WTC11 (cell line): ENCODE data around the gene CPNE2. TPM values are rescaled to one million over a fixed set of nuclear protein-coding genes. Genes with fewer than 3 reads are reported as not detected.

Experiments used
- ATAC-seq: fragments of 200-7000 bp; cut with Tn5 transposase; 2 replicates; pipeline ENCODE4 v1.10.0; 2021; ENCODE audit warnings: mild to moderate bottlenecking, moderate library complexity
- CTCF ChIA-PET: fragments of 300-600 bp; sonication (Branson Sonifier 250); formaldehyde crosslinking; loops from one replicate; lab custom pipeline; 2021; ENCODE audit warnings: antibody characterized with exemption; lab: Charles Lee
- POLR2A ChIA-PET: fragments of 350-600 bp; sonication (Branson Sonifier 250); formaldehyde crosslinking; loops from one replicate; lab custom pipeline; 2021; ENCODE audit warnings: antibody characterized with exemption; lab: Charles Lee
- DNase-seq: peaks from one replicate; pipeline ENCODE4 v3.0.0; 2021; ENCODE audit warnings: low spot score
- H3K27ac Mint-ChIP-seq: 2 replicates; pipeline ENCODE4 v1.8.0; 2021; ENCODE audit warnings: mixed read lengths
- H3K27me3 Mint-ChIP-seq: 2 replicates; pipeline ENCODE4 v1.8.0; 2021; ENCODE audit warnings: low read depth, mild to moderate bottlenecking, moderate library complexity, mixed read lengths
- H3K36me3 Mint-ChIP-seq: 2 replicates; pipeline ENCODE4 v1.8.0; 2021; ENCODE audit warnings: mixed read lengths
- H3K4me1 Mint-ChIP-seq: 2 replicates; pipeline ENCODE4 v1.8.0; 2022; ENCODE audit warnings: mixed read lengths
- H3K4me3 Mint-ChIP-seq: 2 replicates; pipeline ENCODE4 v1.8.0; 2021; ENCODE audit warnings: mild to moderate bottlenecking, moderate library complexity, mixed read lengths
- H3K9me3 Mint-ChIP-seq: 2 replicates; pipeline ENCODE4 v1.8.0; 2021; ENCODE audit warnings: mixed read lengths
- CBFB ChIP-seq: sonication (generic); formaldehyde crosslinking; IDR thresholded peaks from 2 replicates; pipeline ENCODE4 v1.8.1; 2022; ENCODE audit warnings: mild to moderate bottlenecking, low read depth, missing genetic modification reagents
- FOXJ3 ChIP-seq: sonication (generic); formaldehyde crosslinking; IDR thresholded peaks from 2 replicates; pipeline ENCODE4 v1.9.0; 2021; ENCODE audit warnings: missing genetic modification reagents, mild to moderate bottlenecking, borderline replicate concordance
- GABPB1 ChIP-seq: sonication (generic); formaldehyde crosslinking; IDR thresholded peaks from 2 replicates; pipeline ENCODE4 v1.8.1; 2023; ENCODE audit warnings: mild to moderate bottlenecking, missing genetic modification reagents
- GRHL2 ChIP-seq: fragments of 250-450 bp; sonication (Bioruptor Pico); IDR thresholded peaks from 2 replicates; pipeline ENCODE4 v1.8.0; 2022; ENCODE audit warnings: mild to moderate bottlenecking, moderate library complexity; ENCODE audit not compliant: insufficient replicate concordance, severe bottlenecking
- HMGA2 ChIP-seq: fragments of 250-450 bp; sonication (Bioruptor Pico); IDR thresholded peaks from 2 replicates; pipeline ENCODE4 v1.4.0; 2021; ENCODE audit warnings: mild to moderate bottlenecking, moderate library complexity
- IRF2 ChIP-seq: sonication (generic); formaldehyde crosslinking; IDR thresholded peaks from 2 replicates; pipeline ENCODE4 v1.8.0; 2022; ENCODE audit warnings: low read depth, missing genetic modification reagents, borderline replicate concordance
- MXD4 ChIP-seq: fragments of 250-450 bp; sonication (Bioruptor Pico); IDR thresholded peaks from 2 replicates; pipeline ENCODE4 v1.8.0; 2021; ENCODE audit warnings: mild to moderate bottlenecking, moderate library complexity, borderline replicate concordance
- NFYB ChIP-seq: sonication (generic); formaldehyde crosslinking; conservative IDR thresholded peaks from 2 replicates; pipeline ENCODE4 v1.8.0; 2022; ENCODE audit warnings: low read depth, missing genetic modification reagents
- RELA ChIP-seq: sonication (generic); formaldehyde crosslinking; IDR thresholded peaks from 2 replicates; pipeline ENCODE4 v1.8.1; 2022; ENCODE audit warnings: missing genetic modification reagents, mild to moderate bottlenecking, borderline replicate concordance
- SMAD3 ChIP-seq: sonication (generic); formaldehyde crosslinking; IDR thresholded peaks from 2 replicates; pipeline ENCODE4 v1.8.0; 2022; ENCODE audit warnings: missing genetic modification reagents, mild to moderate bottlenecking, borderline replicate concordance
- ZNF121 ChIP-seq: sonication (generic); formaldehyde crosslinking; IDR thresholded peaks from 2 replicates; pipeline ENCODE4 v1.8.0; 2023; ENCODE audit warnings: missing genetic modification reagents
- ZNF263 ChIP-seq: sonication (generic); formaldehyde crosslinking; IDR thresholded peaks from 2 replicates; pipeline ENCODE4 v1.8.1; 2022; ENCODE audit warnings: low read depth, mild to moderate bottlenecking, moderate library complexity, missing genetic modification reagents
- ZNF317 ChIP-seq: sonication (generic); formaldehyde crosslinking; IDR thresholded peaks from 2 replicates; pipeline ENCODE4 v1.8.1; 2023; ENCODE audit warnings: low read depth, mild to moderate bottlenecking, moderate library complexity, missing genetic modification reagents, borderline replicate concordance
- ZNF396 ChIP-seq: fragments of 250-450 bp; sonication (Bioruptor Pico); IDR thresholded peaks from 2 replicates; pipeline ENCODE4 v1.8.0; 2021; ENCODE audit warnings: mild to moderate bottlenecking, moderate library complexity, borderline replicate concordance
- ZNF423 ChIP-seq: fragments of 250-450 bp; sonication (Bioruptor Pico); IDR thresholded peaks from 2 replicates; pipeline ENCODE4 v2.1.2; 2022; ENCODE audit warnings: mild to moderate bottlenecking, moderate library complexity
- total RNA-seq: library from RNA; stranded (reverse); gene quantifications from 3 replicates; pipeline ENCODE4 v1.2.3, GENCODE V29; 2021
- TF ChIP-seq, protein P1 (sequence below): sonication (generic); formaldehyde crosslinking; IDR thresholded peaks from 2 replicates; pipeline ENCODE4 v1.8.1; 2023; ENCODE audit warnings: mild to moderate bottlenecking, missing genetic modification reagents, moderate library complexity
- TF ChIP-seq, protein P2 (sequence below): fragments of 250-450 bp; sonication (Bioruptor Pico); IDR thresholded peaks from 2 replicates; pipeline ENCODE4 v1.9.0; 2021; ENCODE audit warnings: moderate library complexity, mild to moderate bottlenecking, inconsistent platforms, borderline replicate concordance
- TF ChIP-seq, protein P3 (sequence below): sonication (generic); formaldehyde crosslinking; IDR thresholded peaks from 2 replicates; pipeline ENCODE4 v1.8.1; 2023; ENCODE audit warnings: mild to moderate bottlenecking, missing genetic modification reagents
- TF ChIP-seq, protein P4 (sequence below): sonication (generic); formaldehyde crosslinking; IDR thresholded peaks from 2 replicates; pipeline ENCODE4 v1.8.0; 2022; ENCODE audit warnings: mild to moderate bottlenecking, missing genetic modification reagents
- TF ChIP-seq, protein P5 (sequence below): fragments of 200-600 bp; IDR thresholded peaks from 2 replicates; pipeline ENCODE4 v1.8.0; 2022; ENCODE audit warnings: antibody characterized with exemption
- TF ChIP-seq, protein P6 (sequence below): sonication (generic); formaldehyde crosslinking; IDR thresholded peaks from 2 replicates; pipeline ENCODE4 v1.8.1; 2023; ENCODE audit warnings: mild to moderate bottlenecking, missing genetic modification reagents, moderate library complexity
- TF ChIP-seq, protein P7 (sequence below): sonication (generic); formaldehyde crosslinking; IDR thresholded peaks from 2 replicates; pipeline ENCODE4 v1.8.0; 2022; ENCODE audit warnings: mild to moderate bottlenecking, missing genetic modification reagents
- TF ChIP-seq, protein P8 (sequence below): sonication (generic); formaldehyde crosslinking; IDR thresholded peaks from 2 replicates; pipeline ENCODE4 v1.8.0; 2023; ENCODE audit warnings: missing genetic modification reagents

The CPNE2 gene
- total RNA-seq, 1 experiment from 2014 or later: 14.0 TPM

DNA sequence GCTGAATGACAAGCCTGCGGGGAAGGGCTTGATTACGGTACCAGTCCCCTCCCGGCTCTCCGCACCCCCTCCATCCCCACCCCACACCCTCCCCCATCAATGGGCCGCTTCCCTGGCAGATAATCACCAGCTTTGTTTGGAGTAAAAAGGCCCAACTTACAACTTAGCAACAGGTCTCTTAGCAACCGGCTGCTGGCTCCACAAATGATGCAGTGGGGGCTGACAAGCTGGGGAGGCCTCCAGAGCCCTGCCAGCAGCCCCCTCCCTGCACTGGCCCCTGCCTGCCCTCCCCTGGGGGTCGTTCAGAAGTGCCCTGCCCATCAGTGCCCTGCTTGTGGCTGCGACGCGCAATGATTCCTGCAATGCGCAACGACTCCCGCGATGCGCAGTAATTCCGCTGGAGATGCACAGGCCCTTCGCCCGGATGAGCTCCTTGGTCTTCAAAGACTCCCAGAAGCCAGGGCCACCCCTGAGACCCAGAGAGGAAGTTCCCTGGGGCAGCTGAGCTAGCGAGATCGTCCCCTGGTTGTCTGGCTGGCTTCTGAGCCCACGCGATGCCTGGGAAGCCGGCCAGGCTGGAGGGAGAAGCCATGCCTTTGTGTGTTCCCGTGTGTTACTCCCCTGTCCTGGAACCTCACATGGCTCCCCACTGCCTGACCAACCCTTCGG, 23.3 kb downstream of the CPNE2 start:
- H3K4me1 Mint-ChIP-seq: peaks cover 8% of the 10 kb centered on the region
- ATAC-seq (peak; percentile 59), DNase-seq (no peak)
- H3K4me3 Mint-ChIP-seq: no peak overlapping the region
- no peaks in the 10 kb centered on the region for H3K9me3 Mint-ChIP-seq
- H3K27ac Mint-ChIP-seq: peak overlapping the region; percentile 86; the same call in 1 of the 2 replicates
- H3K36me3 Mint-ChIP-seq: no peaks in the 10 kb centered on the region
- ChIA-PET POLR2A (no interaction called here), CTCF (interaction anchor here (0.7 to 1.8 kb wide), 3 partner anchors 23 to 36 kb away, joined by 3 to 10 read pairs (median 3); partner anchors contain the start of gene CPNE2)
- TF ChIP-seq, protein P1, sequence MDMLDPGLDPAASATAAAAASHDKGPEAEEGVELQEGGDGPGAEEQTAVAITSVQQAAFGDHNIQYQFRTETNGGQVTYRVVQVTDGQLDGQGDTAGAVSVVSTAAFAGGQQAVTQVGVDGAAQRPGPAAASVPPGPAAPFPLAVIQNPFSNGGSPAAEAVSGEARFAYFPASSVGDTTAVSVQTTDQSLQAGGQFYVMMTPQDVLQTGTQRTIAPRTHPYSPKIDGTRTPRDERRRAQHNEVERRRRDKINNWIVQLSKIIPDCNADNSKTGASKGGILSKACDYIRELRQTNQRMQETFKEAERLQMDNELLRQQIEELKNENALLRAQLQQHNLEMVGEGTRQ (CRISPR knock-in tag): peak; percentile 65
- TF ChIP-seq, protein P2, sequence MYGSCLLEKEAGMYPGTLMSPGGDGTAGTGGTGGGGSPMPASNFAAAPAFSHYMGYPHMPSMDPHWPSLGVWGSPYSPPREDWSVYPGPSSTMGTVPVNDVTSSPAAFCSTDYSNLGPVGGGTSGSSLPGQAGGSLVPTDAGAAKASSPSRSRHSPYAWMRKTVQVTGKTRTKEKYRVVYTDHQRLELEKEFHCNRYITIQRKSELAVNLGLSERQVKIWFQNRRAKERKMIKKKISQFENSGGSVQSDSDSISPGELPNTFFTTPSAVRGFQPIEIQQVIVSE (CRISPR knock-in tag): no peak
- TF ChIP-seq HMGA2 (CRISPR knock-in tag) (no peak), GRHL2 (CRISPR knock-in tag) (no peak), ZNF263 (no peak)
- TF ChIP-seq, protein P3, sequence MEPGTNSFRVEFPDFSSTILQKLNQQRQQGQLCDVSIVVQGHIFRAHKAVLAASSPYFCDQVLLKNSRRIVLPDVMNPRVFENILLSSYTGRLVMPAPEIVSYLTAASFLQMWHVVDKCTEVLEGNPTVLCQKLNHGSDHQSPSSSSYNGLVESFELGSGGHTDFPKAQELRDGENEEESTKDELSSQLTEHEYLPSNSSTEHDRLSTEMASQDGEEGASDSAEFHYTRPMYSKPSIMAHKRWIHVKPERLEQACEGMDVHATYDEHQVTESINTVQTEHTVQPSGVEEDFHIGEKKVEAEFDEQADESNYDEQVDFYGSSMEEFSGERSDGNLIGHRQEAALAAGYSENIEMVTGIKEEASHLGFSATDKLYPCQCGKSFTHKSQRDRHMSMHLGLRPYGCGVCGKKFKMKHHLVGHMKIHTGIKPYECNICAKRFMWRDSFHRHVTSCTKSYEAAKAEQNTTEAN (CRISPR knock-in tag): no peak
- H3K27me3 Mint-ChIP-seq: no peaks in the 10 kb centered on the region

DNA sequence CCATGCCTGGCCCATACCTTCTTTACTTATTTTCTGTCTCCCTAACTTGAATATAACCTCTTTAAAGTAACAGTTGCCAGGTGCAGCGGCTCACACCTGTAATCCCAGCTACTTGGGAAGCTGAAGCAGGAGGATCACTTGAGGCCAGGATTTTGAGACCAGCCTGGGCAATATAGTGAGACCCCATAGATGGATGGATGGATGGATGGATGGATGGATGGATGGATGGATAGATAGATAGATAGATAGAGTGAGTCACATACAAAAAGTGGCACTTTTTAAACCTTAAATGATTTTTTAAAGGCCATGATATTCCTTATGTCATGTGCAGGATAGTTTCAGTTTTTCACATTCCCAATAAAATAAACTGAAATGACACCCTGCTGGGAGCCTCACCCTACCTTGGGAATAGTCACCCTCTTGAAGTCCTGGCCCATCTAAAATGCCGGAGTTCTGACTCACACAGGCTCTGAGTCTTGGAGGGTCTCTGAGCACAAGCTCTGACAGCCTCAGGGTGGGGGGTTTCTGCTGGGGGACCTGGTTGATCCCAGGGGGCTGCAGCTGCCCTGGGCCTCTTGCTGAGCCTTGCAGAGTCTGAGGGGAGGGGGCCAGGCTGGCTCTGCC, 26.2 kb downstream of the CPNE2 start:
- Mint-ChIP-seq H3K4me3 (no peak overlapping the region), H3K27ac (no peak overlapping the region), H3K9me3 (no peaks in the 10 kb centered on the region), H3K4me1 (peaks cover 8% of the 10 kb centered on the region), H3K27me3 (no peaks in the 10 kb centered on the region), H3K36me3 (no peaks in the 10 kb centered on the region)
- no peak for DNase-seq
- POLR2A ChIA-PET: interaction anchor here (0.6 kb wide), 1 partner anchor 423 kb away, joined by 3 read pairs; no protein-coding TSS in a partner anchor
- TF ChIP-seq ZNF121: peak; percentile 47; the same call in 1 of the 2 replicates
- TF ChIP-seq, protein P4, sequence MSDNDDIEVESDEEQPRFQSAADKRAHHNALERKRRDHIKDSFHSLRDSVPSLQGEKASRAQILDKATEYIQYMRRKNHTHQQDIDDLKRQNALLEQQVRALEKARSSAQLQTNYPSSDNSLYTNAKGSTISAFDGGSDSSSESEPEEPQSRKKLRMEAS: no peak
- no peak for TF ChIP-seq RELA (CRISPR knock-in tag)
- TF ChIP-seq FOXJ3 (CRISPR knock-in tag): no peak
- TF ChIP-seq GABPB1: no peak
- no peak for TF ChIP-seq SMAD3 (CRISPR knock-in tag)
- no peak for ATAC-seq
- CTCF ChIA-PET: no interaction called here

DNA sequence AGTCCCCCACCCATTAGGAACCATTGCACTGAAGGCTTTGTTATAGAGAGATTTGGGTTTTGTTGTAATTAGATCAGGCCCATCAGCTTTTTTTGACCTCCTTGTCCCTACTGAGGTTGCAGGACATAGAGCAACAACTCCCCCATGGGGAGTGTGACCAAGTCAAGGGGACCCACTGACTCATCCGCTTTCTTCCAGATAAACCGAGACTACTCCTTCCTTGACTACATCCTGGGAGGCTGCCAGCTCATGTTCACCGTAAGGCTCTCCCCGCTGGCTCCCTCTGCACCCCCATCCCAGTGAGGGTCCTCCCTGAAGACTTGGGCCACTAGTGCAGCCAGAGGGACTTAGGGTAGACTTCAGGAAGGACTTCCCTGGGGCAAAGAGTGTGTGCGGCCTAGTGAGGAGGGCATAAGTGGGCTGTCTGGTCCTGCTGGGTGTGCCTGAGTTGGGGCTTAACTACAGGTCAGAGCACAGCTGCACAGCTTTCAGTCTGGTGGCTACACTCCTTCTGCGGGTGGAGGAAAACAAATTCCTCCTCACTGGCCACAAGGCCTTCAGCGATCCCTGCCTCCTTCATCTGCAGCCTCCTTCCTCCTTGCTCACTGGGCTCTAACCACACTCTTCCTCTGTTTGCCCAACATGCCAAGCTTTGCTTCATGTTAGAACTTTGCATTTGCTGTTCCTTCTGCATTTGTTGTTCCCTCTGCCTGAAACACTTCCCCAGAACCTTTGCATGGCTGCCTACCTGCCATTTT, 31.0 kb downstream of the CPNE2 start:
- Mint-ChIP-seq H3K36me3 (no peaks in the 10 kb centered on the region), H3K9me3 (0 out of 2 replicates have a peak, but pooled peaks cover 3% of the 10 kb centered on the region), H3K27ac (no peak overlapping the region), H3K4me3 (no peak overlapping the region), H3K27me3 (no peaks in the 10 kb centered on the region), H3K4me1 (no peaks in the 10 kb centered on the region)
- no peak for DNase-seq
- ChIA-PET CTCF (no interaction called here), POLR2A (no interaction called here)
- ATAC-seq: no peak
- TF ChIP-seq MXD4 (no peak), ZNF317 (CRISPR knock-in tag) (no peak), IRF2 (no peak), CBFB (CRISPR knock-in tag) (no peak), NFYB (CRISPR knock-in tag) (no peak), ZNF423 (CRISPR knock-in tag) (no peak), ZNF396 (CRISPR knock-in tag) (no peak)
- TF ChIP-seq, protein P5, sequence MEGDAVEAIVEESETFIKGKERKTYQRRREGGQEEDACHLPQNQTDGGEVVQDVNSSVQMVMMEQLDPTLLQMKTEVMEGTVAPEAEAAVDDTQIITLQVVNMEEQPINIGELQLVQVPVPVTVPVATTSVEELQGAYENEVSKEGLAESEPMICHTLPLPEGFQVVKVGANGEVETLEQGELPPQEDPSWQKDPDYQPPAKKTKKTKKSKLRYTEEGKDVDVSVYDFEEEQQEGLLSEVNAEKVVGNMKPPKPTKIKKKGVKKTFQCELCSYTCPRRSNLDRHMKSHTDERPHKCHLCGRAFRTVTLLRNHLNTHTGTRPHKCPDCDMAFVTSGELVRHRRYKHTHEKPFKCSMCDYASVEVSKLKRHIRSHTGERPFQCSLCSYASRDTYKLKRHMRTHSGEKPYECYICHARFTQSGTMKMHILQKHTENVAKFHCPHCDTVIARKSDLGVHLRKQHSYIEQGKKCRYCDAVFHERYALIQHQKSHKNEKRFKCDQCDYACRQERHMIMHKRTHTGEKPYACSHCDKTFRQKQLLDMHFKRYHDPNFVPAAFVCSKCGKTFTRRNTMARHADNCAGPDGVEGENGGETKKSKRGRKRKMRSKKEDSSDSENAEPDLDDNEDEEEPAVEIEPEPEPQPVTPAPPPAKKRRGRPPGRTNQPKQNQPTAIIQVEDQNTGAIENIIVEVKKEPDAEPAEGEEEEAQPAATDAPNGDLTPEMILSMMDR: no peak
- TF ChIP-seq, protein P6, sequence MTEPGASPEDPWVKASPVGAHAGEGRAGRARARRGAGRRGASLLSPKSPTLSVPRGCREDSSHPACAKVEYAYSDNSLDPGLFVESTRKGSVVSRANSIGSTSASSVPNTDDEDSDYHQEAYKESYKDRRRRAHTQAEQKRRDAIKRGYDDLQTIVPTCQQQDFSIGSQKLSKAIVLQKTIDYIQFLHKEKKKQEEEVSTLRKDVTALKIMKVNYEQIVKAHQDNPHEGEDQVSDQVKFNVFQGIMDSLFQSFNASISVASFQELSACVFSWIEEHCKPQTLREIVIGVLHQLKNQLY: no peak
- TF ChIP-seq, protein P7, sequence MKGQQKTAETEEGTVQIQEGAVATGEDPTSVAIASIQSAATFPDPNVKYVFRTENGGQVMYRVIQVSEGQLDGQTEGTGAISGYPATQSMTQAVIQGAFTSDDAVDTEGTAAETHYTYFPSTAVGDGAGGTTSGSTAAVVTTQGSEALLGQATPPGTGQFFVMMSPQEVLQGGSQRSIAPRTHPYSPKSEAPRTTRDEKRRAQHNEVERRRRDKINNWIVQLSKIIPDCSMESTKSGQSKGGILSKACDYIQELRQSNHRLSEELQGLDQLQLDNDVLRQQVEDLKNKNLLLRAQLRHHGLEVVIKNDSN (CRISPR knock-in tag): no peak
- TF ChIP-seq, protein P8, sequence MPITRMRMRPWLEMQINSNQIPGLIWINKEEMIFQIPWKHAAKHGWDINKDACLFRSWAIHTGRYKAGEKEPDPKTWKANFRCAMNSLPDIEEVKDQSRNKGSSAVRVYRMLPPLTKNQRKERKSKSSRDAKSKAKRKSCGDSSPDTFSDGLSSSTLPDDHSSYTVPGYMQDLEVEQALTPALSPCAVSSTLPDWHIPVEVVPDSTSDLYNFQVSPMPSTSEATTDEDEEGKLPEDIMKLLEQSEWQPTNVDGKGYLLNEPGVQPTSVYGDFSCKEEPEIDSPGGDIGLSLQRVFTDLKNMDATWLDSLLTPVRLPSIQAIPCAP (CRISPR knock-in tag): no peak
